Uterus (tissue), 4 donors: ENCODE data around the gene TBX20. TPM values are rescaled to one million over a fixed set of nuclear protein-coding genes. Genes with fewer than 3 reads are reported as not detected.

Experiments
- DNase-seq, 2 donors: peaks; one replicate each; pipeline ENCODE4 v3.0.0-alpha.2; 2019 to 2020
- H3K27ac ChIP-seq, 2 donors: fragments of 200-600 bp; sonication (generic); 1 replicate in 1 of 2; 2 replicates in 1 of 2; pipeline ENCODE4 v1.5.1; 2016 to 2018
- H3K27me3 ChIP-seq, 2 donors: fragments of 200-600 bp; sonication (generic); one replicate each; pipeline ENCODE4 v1.5.1; 2018 to 2019; ENCODE audit warnings: control low read depth in 1 of 2
- H3K36me3 ChIP-seq, 2 donors: fragments of 200-600 bp; sonication (generic); one replicate each; pipeline ENCODE4 v1.5.1; 2019; ENCODE audit warnings: control low read depth in 1 of 2
- H3K4me1 ChIP-seq, 2 donors: fragments of 200-600 bp; sonication (generic); one replicate each; pipeline ENCODE4 v1.5.1; 2018 to 2019; ENCODE audit warnings: control low read depth in 1 of 2
- H3K4me3 ChIP-seq, 2 donors: fragments of 200-600 bp; sonication (generic); 1 replicate in 1 of 2; 2 replicates in 1 of 2; pipeline ENCODE4 v1.5.1; 2018 to 2019; ENCODE audit warnings: mild to moderate bottlenecking in 1 of 2
- H3K9me3 ChIP-seq, 2 donors: fragments of 200-600 bp; sonication (generic); one replicate each; pipeline ENCODE4 v1.5.1; 2019; ENCODE audit warnings: control low read depth in 1 of 2
- POLR2A ChIP-seq, 2 donors: fragments of 450-650 bp; IDR thresholded peaks; one replicate each; pipeline ENCODE4 v1.6.1; 2016; ENCODE audit warnings: antibody characterized with exemption in 2 of 2, mild to moderate bottlenecking in 1 of 2, moderate library complexity in 1 of 2
- intact Hi-C: fragments of 100-400 bp; cut with DNase I; formaldehyde crosslinking; loops from one replicate; pipeline ENCODE4 v1.15.1; 2023; ENCODE audit warnings: low total_unique reads
- total RNA-seq, 4 donors: library from RNA; depleted of rRNA in 3 of 4; stranded (reverse); fragments of >200 nt in 3 of 4; gene quantifications; one replicate each; pipeline versions ENCODE4 v1.1.0 to v1.2.4, GENCODE V29; 2014 to 2023
- TF ChIP-seq, protein P1 (sequence below), 4 experiments: fragments of 200-600 bp in 2 of 4; fragments of 450-650 bp in 2 of 4; sonication (generic) in 2 of 4; IDR thresholded peaks; one replicate each; pipeline ENCODE4 v1.5.1; 2016 to 2019; ENCODE audit warnings: antibody characterized with exemption in 4 of 4, mild to moderate bottlenecking in 2 of 4, moderate library complexity in 1 of 4
- donor health status: DM: yes; HTN: yes; CAD: no.

TBX20 gene
- total RNA-seq, 4 donors from 2014 or later = 0.41 TPM; not detected in 3

GRCh38 chr7:35251606-35252310 is 2.1 kb downstream of the TBX20 start:
- no peak overlapping the region for H3K4me3 ChIP-seq
- TF ChIP-seq, protein P1, sequence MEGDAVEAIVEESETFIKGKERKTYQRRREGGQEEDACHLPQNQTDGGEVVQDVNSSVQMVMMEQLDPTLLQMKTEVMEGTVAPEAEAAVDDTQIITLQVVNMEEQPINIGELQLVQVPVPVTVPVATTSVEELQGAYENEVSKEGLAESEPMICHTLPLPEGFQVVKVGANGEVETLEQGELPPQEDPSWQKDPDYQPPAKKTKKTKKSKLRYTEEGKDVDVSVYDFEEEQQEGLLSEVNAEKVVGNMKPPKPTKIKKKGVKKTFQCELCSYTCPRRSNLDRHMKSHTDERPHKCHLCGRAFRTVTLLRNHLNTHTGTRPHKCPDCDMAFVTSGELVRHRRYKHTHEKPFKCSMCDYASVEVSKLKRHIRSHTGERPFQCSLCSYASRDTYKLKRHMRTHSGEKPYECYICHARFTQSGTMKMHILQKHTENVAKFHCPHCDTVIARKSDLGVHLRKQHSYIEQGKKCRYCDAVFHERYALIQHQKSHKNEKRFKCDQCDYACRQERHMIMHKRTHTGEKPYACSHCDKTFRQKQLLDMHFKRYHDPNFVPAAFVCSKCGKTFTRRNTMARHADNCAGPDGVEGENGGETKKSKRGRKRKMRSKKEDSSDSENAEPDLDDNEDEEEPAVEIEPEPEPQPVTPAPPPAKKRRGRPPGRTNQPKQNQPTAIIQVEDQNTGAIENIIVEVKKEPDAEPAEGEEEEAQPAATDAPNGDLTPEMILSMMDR (IDR thresholded peaks at IDR 0.05) = no peak
- no peak for TF ChIP-seq POLR2A (IDR thresholded peaks at IDR 0.05)
- H3K27ac ChIP-seq = no peak overlapping the region
- H3K9me3 ChIP-seq = no peaks in the 10 kb centered on the region
- H3K27me3 ChIP-seq = peaks cover under 1 to 87% of the 10 kb centered on the region in 2 donors
- H3K4me1 ChIP-seq = peaks cover 0 to 8% of the 10 kb centered on the region in 2 donors
- no peaks in the 10 kb centered on the region for H3K36me3 ChIP-seq
- no peak for DNase-seq
- intact Hi-C loops = no loop called here

DNA sequence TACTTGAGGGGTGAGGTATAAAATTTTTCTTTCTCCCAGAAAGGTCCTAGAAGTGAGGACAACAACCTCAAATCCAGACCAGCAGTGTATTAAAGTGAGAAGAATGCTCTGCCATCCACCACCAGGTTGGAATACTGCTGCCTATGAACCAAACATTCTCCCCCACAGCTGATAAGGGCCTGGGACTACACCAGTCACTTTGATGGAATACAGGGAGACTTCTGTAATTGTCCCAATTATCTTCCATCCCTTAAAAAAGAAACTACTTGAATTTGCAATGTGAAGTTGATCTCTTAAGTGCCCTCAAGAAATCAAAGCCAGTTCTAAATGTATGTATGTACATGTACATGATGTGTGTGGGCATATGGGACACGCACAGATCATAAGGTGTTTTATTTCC is 3.0 kb downstream of the TBX20 start:
- no peak for TF ChIP-seq POLR2A (IDR thresholded peaks at IDR 0.05)
- TF ChIP-seq, protein P1 (IDR thresholded peaks at IDR 0.05) = no peak
- H3K27ac ChIP-seq = no peak overlapping the region
- no peak for DNase-seq
- peaks cover 4 to 87% of the 10 kb centered on the region in 2 donors for H3K27me3 ChIP-seq
- intact Hi-C loops = no loop called here
- H3K36me3 ChIP-seq = no peaks in the 10 kb centered on the region
- peaks cover 0 to 8% of the 10 kb centered on the region in 2 donors for H3K4me1 ChIP-seq
- H3K4me3 ChIP-seq = no peak overlapping the region
- no peaks in the 10 kb centered on the region for H3K9me3 ChIP-seq

DNA sequence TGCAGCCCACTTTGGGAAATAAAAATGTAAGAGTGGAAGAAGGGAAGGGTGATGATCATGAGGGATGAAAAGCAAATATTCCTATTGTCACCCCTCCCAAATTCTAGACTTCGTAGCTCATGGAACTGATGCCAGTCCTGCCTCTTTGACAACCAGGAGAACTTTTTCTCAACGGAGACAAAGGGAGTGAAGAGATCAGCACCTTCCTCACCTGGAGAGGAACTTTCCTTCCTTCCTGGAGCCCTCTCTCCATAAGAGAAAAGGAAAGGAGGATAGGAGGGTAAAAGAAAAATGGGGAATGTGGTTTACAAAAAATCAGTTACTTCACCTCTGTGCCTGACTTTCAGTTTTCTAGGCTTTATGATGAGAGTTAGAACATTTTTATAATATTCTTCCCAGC is 3.4 kb downstream of the TBX20 start:
- DNase-seq = no peak
- no peaks in the 10 kb centered on the region for H3K36me3 ChIP-seq
- H3K27me3 ChIP-seq = peaks cover 4 to 88% of the 10 kb centered on the region in 2 donors
- H3K9me3 ChIP-seq = no peaks in the 10 kb centered on the region
- no peak overlapping the region for H3K4me3 ChIP-seq
- intact Hi-C loops = no loop called here
- TF ChIP-seq POLR2A (IDR thresholded peaks at IDR 0.05) = no peak
- TF ChIP-seq, protein P1 (IDR thresholded peaks at IDR 0.05) = no peak
- H3K4me1 ChIP-seq = peaks cover 0 to 8% of the 10 kb centered on the region in 2 donors
- no peak overlapping the region for H3K27ac ChIP-seq

- intact Hi-C loops = no loop called here
- H3K27me3 ChIP-seq = peaks cover 4 to 87% of the 10 kb centered on the region in 2 donors
- no peaks in the 10 kb centered on the region for H3K36me3 ChIP-seq
- H3K9me3 ChIP-seq = no peaks in the 10 kb centered on the region
- DNase-seq = no peak
- no peak overlapping the region for H3K4me3 ChIP-seq
- TF ChIP-seq POLR2A (IDR thresholded peaks at IDR 0.05) = no peak
- TF ChIP-seq, protein P1 (IDR thresholded peaks at IDR 0.05) = no peak
- H3K4me1 ChIP-seq = peaks cover 0 to 8% of the 10 kb centered on the region in 2 donors
- H3K27ac ChIP-seq = no peak overlapping the region
Measured at GRCh38 chr7:35249537-35249907, 4.4 kb downstream of the TBX20 start.

- H3K4me1 ChIP-seq = peaks cover 0 to 7% of the 10 kb centered on the region in 2 donors
- no peaks in the 10 kb centered on the region for H3K36me3 ChIP-seq
- intact Hi-C loops = no loop called here
- H3K27ac ChIP-seq = no peak overlapping the region
- H3K9me3 ChIP-seq = no peaks in the 10 kb centered on the region
- H3K4me3 ChIP-seq = no peak overlapping the region
- no peak for DNase-seq
- TF ChIP-seq, protein P1 (IDR thresholded peaks at IDR 0.05) = no peak
- no peak for TF ChIP-seq POLR2A (IDR thresholded peaks at IDR 0.05)
- H3K27me3 ChIP-seq = peaks cover 4 to 88% of the 10 kb centered on the region in 2 donors
Measured at GRCh38 chr7:35248576-35249536, 5.0 kb downstream of the TBX20 start.
